Measurements from ENCODE around the gene MLIP.

The MLIP gene

GRCh38 chr6:54284161-54284860 is 173.1 kb downstream of the MLIP start:
- DNase-seq (ENCODE audit: low spot score), result no peak

GRCh38 chr6:54285595-54285994 is 174.4 kb downstream of the MLIP start:
- DNase-seq (ENCODE audit: low spot score), result peak; percentile 39

GRCh38 chr6:54286141-54286540 is 174.9 kb downstream of the MLIP start:
- DNase-seq (ENCODE audit: low spot score), result peak; percentile 15

GRCh38 chr6:54288474-54288873 is 177.2 kb downstream of the MLIP start:
- DNase-seq (ENCODE audit: low spot score), result no peak

- no peak for DNase-seq (ENCODE audit: low spot score)
Measured at GRCh38 chr6:54289426-54289825, 178.2 kb downstream of the MLIP start.

GRCh38 chr6:54291146-54291545 is 179.9 kb downstream of the MLIP start:
- DNase-seq (ENCODE audit: low spot score), result peak; percentile 44

GRCh38 chr6:54291738-54292137 is 180.5 kb downstream of the MLIP start:
- DNase-seq (ENCODE audit: low spot score), result no peak

GRCh38 chr6:54294965-54295532 is 183.8 kb downstream of the MLIP start:
- DNase-seq (ENCODE audit: low spot score), result no peak

- peak; percentile 40 for DNase-seq (ENCODE audit: low spot score)
Measured at GRCh38 chr6:54299542-54300269, 188.5 kb downstream of the MLIP start.

GRCh38 chr6:54301770-54302169 is 190.5 kb downstream of the MLIP start:
- no peak for DNase-seq (ENCODE audit: low spot score)

- no peak for DNase-seq (ENCODE audit: low spot score)
Measured at GRCh38 chr6:54307439-54307910, 196.2 kb downstream of the MLIP start.

- no peak for DNase-seq (ENCODE audit: low spot score)
Measured at GRCh38 chr6:54308289-54308985, 197.2 kb downstream of the MLIP start, which contains the start of gene TINAG. TSS of gene TINAG (plus strand) at chr6:54308441. CDS start at chr6:54308551, 110 bp downstream.

- DNase-seq (ENCODE audit: low spot score), result no peak
Measured at GRCh38 chr6:54308986-54309315, 197.7 kb downstream of the MLIP start.

GRCh38 chr6:54310377-54311152 is 199.3 kb downstream of the MLIP start:
- DNase-seq (ENCODE audit: low spot score), result no peak

GRCh38 chr6:54315656-54316055 is 204.4 kb downstream of the MLIP start:
- DNase-seq (ENCODE audit: low spot score), result no peak

Data from AG20443 (cell line).